HG03521 (cell line): Measurements from ENCODE around the gene KIAA0825.

Experiments
- ATAC-seq: cut with Tn5 transposase; IDR thresholded peaks from one replicate; pipeline ENCODE4 v1.9.1; 2021; ENCODE audit warnings: mild to moderate bottlenecking, moderate library complexity; ENCODE audit not compliant: unreplicated experiment

Gene KIAA0825, protein sequence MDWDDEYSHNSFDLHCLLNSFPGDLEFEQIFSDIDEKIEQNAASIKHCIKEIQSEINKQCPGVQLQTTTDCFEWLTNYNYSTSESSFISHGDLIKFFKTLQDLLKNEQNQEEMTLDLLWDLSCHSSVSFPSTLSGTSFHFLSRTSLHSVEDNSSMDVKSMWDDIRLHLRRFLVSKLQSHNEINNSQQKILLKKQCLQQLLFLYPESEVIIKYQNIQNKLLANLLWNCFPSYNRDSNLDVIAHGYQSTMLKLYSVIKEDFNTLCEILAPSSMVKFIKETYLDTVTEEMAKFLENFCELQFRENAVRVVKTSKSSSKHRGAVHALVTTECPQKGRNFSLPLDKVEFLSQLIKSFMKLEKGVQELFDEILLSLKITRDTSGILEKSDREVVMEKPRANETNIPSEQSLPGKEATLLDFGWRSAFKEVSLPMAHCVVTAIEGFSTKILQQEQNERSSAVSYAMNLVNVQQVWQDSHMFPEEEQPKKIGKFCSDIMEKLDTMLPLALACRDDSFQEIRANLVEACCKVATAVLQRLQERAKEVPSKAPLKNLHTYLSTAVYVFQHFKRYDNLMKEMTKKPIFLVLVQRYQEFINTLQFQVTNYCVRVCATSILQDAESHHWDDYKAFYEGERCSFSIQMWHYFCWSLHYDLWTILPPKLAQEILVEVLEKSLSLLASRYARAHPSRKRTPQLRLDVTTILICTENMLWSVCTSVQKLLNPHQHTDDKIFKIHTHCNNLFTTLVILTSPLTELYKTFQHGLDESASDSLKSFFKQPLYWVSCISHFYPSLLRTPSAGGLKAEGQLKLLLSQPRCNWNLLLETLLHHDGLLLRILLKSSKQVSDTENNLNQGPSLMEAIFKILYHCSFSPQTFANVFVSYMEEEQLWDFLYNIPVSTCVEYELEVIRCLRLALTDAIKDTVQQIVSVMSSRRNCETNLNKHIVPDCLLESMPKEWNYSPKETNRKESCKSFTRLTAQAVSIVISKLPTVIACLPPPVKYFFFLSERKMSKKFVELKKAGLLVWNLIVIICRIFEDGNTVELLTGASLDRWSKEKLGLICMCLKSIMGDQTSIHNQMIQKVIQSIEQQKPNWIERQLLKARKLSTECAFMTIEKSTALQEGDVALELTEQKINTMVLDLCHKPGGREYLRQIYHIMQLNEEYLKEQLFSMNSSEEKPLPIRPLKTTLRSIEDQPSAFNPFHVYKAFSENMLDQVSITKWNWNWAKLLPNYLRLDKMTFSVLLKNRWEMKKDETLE (N-terminal part only)

DNA sequence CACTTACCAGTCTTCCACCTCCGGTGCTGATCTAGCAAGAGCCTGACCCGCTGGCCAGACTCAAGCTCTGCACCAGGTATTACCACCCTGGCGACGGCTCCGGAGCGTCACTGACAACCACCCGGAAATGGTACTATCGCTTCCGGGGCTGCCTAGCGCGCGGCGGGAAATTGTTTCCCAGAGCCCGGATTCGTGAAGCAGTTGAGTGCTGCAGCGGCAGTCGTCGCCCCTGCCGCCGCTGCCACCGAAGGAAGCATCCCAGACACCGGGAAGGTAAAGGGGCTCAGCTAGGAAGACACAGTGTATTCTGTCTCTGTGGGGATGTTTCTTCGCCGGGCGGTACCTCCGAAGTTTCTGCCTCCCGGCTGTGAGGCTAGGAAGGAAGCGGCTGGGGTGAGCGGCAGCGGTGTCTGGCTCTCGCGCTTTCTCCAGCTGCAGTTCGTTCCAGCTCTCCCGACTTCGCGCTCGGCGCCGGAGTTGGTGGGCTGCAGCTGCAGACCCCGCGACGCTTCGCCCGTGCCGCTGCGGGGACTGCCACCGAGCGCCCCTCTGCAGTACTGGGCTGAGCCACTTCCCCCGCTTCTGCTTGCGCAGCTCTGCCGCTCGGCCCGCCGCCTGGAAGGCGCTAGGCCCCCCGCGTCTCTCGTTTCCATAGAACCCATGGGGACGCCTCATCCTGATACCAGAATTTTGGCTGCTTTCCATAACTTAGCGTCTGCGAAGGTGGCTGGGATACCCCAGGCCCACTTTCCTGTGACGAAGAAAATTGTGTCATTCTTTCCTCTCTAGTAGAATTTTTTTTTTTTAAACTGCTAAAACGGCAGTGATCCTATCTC lies at the start of gene KIAA0825, which contains the start of gene SLF1:
TSS of gene KIAA0825 (minus strand) at position 112 of the 836 bp plus-strand sequence. CDS start 81,478 bp downstream, outside the sequence.
TSS of gene SLF1 (plus strand) at position 177 of the 836 bp plus-strand sequence. CDS start 10,142 bp downstream, outside the sequence.
- ATAC-seq: peak; percentile 97

DNA sequence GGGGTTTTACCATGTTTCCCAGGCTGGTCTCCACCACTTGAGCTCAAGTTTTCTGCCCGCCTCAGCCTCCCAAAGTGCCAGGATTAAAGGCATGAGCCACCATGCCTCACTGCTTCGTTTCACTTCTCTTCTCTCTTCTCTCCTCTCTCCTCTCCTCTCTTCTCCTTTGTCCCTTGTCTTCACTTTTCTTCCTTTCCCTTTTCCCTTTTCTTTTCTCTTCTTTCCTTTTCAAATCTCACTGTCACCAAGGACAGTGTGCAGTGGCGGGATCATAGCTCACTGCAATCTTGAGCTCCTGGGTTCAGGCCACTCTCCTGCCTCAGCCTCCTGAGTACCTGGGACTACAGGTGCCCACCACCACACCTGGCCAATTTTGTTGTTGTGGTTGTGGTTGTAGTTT lies 49.5 kb upstream of the KIAA0825 start:
- ATAC-seq: no peak

DNA sequence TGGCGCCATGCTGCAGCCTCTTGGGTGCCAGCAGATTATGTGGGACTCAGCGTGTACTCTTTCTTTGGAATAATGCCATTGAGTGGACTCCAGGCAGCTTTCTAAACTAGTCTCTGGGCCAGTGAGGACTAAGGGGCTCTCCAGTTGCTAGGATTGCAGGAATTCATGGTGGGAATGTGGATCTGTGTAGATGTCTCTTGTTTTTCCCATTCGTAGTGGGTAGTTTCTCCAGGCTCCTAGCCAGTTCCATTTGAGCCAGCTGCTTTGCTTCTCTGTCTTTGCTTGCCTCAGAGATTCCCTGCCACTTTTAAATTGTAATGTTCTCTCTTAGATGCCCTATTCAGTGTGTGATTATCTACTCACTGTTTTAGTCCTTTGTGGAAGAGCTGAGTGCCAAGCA lies 42.7 kb upstream of the KIAA0825 start:
- ATAC-seq: no peak

DNA sequence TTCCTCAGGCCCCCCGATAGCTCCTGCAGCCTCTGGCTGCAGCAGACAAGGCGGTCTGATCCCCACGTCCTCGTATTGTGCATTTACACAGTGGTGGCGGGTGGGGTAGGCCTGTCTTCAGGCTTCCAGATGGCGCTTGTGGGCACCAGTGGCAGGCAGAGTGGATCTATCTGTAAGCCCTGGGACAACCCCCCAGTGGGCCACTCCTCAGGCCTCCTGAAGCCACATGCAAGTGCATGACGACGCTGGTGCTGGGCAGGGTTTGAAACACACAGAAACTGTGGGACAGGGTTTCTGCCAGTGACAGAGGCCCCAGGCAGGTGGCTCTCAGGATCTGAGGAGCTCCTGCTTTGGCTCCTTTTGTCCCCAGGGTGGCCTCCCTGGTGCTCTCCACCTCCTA lies 42.1 kb upstream of the KIAA0825 start:
- ATAC-seq: no peak

DNA sequence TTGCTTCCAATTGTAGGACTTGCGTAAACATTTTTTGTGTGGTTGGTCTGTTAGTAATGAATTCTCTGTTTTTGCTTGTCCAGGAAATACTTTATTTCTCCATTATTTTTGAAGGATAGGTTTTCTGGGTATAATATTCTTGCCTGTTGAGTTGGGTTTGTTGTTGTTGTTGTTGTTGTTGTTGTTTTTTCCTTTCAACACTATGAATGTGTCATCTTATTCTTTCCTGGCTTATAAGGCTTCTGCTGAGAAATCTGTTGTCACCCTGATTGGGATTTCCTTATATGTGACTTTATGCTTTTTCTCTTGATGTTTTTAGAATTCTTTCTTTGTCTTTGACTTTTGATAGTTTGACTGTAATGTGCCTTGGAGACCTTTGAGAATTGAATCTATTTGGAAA lies 39.9 kb upstream of the KIAA0825 start:
- no peak for ATAC-seq

DNA sequence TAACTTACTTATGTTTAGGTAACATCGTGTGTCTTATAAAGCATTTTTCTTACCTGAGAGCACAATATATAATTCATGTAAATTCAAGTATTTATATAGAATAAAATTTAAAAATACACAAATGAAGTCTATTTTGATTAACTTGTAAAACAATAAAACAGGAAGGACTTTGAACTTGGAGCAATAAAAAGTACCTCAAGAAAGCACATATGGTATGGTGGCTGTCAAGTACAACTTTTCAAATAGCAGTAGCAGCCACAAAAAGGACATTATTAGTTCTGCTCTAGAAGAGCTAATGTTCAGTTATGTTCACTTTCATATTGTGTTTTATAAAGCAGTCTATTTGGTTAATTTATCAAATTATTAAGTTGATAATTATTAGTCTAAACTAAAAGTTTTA lies 31.5 kb upstream of the KIAA0825 start:
- ATAC-seq: no peak

DNA sequence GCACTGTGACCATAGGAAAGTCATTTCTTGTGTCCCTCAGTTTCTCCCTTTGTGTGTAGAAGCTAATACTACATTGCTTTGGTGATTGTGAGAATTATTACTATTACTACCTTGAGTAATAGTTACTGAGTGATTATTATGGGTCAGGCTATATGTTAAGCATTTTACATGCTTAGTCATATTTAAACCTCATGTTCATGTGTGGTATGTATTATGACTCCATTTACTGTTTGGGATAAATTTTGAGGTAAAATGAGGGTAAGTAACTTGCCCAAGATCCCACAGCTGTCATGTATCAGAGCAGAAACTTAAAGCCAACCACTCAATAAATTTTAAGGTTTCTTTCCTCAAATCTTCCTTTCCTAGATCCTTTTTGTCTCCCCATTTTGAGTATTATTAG lies 28.4 kb upstream of the KIAA0825 start:
- no peak for ATAC-seq

DNA sequence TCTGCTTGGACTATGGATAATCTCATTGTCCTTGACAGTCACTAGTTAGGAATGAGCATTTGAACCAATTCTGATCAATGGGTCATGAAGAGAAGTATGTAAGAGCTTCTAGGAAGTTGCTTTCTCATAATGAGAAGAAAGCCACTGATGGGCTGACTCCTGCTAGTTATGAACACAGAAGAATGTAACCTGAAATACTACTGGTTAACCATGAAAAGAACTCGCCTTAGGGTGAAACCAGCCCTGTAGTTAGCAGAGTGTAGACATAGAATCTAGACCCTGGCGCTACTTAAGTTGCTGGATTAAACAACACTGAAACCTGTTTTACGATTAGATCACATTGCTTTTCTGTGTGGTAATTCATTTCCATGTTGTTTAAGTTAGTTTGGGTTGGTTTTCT lies 26.6 kb upstream of the KIAA0825 start:
- ATAC-seq: no peak

DNA sequence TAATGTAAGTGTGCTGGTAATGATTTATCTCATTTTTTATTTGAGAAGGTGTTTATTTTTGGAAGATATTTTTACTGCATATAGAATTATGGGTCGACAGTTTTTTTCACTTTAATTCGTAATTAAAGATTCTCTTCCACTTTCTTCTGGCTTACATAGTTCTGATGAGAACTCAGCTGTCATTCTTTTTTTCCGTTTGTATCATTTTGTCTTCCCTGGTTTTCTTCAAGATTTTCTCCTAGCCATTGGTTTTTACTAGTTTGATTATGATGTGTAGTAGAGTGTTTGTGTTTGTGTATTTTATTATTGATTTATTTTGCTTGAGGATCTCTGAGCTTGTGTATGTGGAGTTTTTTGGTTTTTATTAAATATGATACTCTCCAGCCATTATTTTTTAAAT lies 21.8 kb upstream of the KIAA0825 start:
- no peak for ATAC-seq

DNA sequence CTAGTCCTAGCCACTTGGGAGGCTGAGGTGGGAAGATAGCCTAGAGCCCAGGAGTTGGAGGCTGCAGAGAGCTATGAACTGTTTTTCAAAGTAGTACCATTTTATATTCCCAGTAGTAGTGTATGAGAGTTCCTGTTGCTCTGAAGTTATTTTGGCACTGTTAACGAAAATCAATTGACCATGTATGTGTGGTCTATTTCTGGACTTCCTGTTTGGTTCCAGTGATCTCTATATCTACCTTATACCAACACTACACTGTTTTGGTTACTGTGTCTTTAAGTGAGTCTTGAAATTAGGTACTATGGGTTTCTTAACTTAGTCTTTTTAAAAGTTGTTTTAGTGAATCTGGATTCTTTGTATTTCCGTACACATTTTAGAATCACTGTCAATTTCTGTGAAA lies 13.6 kb upstream of the KIAA0825 start:
- ATAC-seq: peak; percentile 97

DNA sequence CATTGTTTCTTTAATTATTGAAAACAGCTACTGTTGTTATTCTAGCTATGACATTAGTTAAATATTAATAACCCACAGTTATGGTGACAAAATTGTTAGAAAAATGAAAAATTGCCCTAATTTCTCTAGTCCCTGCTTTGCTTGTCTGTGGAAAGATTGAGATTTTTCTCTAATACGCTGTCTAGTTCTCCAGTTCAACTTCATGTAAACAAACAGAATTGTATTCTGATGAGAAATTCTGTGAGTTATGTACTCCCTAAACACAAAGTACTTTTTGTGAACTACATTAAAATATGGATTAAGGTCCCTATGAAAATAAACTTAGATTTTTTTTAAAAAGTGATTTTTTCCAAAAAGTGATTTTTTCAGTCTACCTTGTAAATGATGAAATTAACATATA lies 8.8 kb upstream of the KIAA0825 start:
- ATAC-seq: no peak

DNA sequence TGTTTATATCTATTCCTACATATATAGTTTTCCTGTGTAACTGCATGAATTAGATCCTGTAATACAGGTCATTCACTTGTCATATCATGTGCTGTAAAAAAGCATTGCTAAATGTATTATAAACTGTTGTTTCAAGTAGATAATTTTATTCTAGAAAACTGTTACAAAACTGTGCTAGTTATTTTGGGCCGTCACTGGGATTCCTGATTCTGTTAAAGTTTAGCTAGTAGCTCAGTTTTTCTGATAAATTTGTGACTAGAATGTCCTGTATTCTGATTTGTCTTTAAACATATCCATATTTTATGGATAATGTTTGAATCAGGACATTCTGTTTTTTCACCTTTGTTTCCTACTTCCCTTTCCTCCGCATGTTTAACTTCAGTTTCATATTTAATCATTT lies 5.5 kb upstream of the KIAA0825 start:
- no peak for ATAC-seq

DNA sequence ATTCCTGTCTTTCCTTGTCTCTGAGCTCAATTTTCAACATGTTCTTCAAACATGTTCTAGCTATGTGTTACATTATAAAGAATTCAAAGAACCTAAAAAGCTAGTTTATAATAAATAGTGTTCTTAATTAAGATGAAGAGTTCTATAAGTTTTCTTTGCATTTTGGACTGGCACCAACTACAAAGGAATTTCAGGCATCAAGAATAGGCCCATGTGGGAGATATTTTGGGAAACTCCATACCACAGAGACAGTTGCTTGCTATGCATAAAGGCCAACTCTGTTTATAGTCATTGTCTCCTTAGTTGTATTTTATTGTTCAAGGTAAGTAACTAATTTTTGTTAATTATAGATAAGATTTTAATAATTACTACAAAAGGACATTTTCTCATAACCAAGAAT lies 4.6 kb upstream of the KIAA0825 start:
- no peak for ATAC-seq

DNA sequence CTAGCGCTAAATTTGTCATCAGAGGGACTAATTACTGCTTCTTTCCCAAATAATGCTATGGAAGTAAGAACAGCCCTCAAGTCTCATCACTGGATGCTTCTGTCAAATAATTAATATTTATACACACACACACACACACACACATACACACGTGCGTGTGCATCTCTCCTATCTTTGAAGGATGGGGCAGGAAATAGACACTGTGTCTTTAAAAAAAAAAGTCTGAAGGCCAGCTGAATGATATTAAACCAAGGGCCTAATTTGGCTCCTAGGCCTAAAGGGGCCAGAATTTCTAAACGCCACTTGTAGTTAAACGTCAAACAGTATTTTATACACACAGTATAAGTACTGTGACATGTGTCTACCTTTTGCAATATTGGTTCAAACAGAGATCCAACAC lies 3.4 kb upstream of the KIAA0825 start:
- ATAC-seq: no peak

DNA sequence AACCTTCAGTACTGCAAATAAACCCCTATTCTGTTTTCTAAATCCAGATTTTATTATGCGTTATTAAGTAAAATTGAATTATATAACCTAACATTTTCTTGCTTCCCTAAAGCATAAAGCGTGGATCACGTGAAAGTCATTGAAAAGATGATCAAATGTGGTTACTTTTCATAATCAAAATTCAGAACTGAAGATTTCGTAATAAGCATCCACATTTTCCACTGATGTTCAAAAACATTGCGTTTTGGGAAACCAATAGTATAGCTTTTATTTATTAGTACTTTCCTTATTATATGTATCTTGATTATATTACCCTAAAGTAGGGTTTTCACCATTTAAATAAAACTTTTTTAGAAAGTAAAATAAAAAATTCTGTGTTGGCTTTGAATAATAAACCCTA lies 1.9 kb upstream of the KIAA0825 start:
- ATAC-seq: no peak

DNA sequence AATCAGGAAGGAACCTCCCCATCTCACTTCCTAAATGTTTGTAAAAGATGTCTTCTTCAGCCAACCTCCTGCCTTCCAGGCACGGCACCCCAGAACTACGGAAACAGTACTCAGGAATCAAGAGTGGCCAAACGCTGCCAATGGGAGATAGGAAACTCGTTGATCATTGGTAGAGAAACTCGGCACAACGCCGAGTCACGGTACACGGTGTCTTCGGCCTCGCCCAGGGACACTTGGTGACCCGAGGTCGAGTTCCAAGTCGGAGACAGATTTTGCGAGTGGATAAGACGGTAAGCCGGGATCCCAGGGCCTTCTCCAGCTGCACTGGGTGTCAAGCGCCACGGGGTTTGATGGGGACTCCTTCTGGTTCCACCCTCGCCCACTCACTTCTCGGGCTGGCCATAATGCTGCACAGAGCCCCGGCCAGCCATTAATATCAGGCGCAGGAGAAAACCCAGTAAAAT lies 343 bp downstream of the KIAA0825 start:
- peak; percentile 21 for ATAC-seq

DNA sequence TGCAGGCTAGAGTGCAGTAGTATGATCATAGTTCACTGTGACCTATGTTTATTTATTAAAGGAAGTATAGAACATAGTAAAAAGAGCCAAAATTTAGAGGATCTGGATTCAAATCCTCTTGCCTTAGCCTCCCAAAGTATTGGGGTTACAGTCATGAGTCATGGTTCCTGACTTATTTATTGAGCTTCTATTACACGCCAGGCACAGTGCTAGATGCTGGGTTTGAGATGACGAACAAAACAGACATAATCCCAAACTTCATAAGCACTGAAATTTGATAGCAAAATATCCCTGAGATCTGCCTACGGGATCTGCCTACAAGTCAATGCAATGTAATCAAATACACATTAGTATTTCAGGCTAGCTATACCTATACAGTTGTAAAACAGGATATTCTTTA lies 2.5 kb downstream of the KIAA0825 start:
- ATAC-seq: no peak

DNA sequence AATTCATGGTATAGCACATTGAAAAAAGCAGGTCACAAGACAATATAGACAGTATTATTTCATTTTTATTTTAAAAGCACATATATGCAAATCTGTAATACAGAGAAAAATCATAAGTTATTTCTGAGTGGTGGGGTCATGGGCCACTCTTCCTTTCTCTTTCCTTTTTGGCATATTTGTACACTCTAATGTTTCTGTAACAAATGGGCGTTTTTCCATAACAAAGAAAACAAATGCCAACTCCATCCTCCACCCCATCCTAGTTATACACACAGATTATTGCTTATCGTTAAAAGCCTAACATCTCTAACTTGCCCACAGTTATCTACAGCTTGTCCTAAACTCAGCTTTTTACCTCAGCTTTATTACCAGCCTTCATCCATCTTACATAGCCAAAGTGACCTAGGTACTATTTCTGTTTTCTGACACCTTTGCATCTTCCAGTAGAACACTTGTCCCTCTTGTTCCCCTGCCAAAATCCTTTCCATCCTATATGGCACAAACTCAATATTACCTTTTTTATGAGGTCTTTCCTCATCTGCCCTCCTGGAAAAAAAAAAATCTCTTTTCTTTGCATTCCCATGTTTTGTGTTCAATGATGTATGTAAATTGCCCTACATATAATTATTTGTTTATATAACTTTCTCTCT lies 4.1 kb downstream of the KIAA0825 start:
- ATAC-seq: no peak

DNA sequence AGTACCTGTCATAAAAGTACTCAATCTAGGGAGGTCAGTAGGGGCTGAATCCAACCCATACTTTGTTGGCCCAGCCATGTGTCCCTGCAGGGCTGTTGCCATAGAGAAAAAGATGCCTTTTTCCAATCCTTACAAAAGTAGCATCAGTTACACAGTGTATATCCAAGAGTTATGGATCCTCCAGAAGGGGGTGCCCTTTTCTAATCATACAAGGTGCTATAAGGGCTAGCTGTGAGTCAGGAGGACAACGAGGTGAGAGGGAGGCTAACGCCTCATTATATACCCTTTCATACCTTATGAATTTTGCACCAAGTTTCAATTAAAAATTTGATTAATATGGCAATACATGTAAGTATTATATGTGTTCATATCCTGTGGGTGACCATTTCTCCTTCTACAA lies 4.8 kb downstream of the KIAA0825 start:
- ATAC-seq: no peak
